HG03571 (cell line): Measurements from ENCODE around the gene VPS26C.
"Not testable (repeated sequence)": the region's sequence is repeated elsewhere in the genome, so short reads cannot be mapped to it uniquely, and the experiment has no call there.

Experiments used
- ATAC-seq: cut with Tn5 transposase; IDR thresholded peaks from one replicate; pipeline ENCODE4 v1.9.1; 2021; ENCODE audit not compliant: unreplicated experiment

Gene VPS26C

GRCh38 chr21:37267269-37268185, at the start of gene VPS26C:
Gene VPS26C, minus strand, starts transcription at chr21:37267334. Its CDS starts 40 bp downstream, at chr21:37267294.
- ATAC-seq = peak; percentile 89

GRCh38 chr21:37316072-37316471, 48.9 kb upstream of the VPS26C start:
- not testable (repeated sequence) for ATAC-seq

GRCh38 chr21:37300114-37300751, 33.1 kb upstream of the VPS26C start:
- no peak for ATAC-seq

- no peak for ATAC-seq
These were observed 30.2 kb upstream of the VPS26C start for GRCh38 chr21:37297364-37297763.

- no peak for ATAC-seq
These were observed 27.5 kb upstream of the VPS26C start for GRCh38 chr21:37294679-37295078.

GRCh38 chr21:37292941-37293340, 25.8 kb upstream of the VPS26C start:
- ATAC-seq = no peak

GRCh38 chr21:37292041-37292440, 24.9 kb upstream of the VPS26C start:
- no peak for ATAC-seq

- not testable (repeated sequence) for ATAC-seq
These were observed 16.1 kb upstream of the VPS26C start for GRCh38 chr21:37283191-37283710.

- not testable (repeated sequence) for ATAC-seq
These were observed 15.5 kb upstream of the VPS26C start for GRCh38 chr21:37282602-37283001.

- no peak for ATAC-seq
These were observed 14.9 kb upstream of the VPS26C start for GRCh38 chr21:37281993-37282392.

GRCh38 chr21:37281579-37281978, 14.4 kb upstream of the VPS26C start:
- ATAC-seq = no peak

- ATAC-seq = not testable (repeated sequence)
These were observed 12.1 kb upstream of the VPS26C start for GRCh38 chr21:37279271-37279670.

- no peak for ATAC-seq
These were observed 11.1 kb upstream of the VPS26C start for GRCh38 chr21:37278199-37278598.

GRCh38 chr21:37276377-37276776, 9.2 kb upstream of the VPS26C start:
- no peak for ATAC-seq

GRCh38 chr21:37273911-37274690, 7.0 kb upstream of the VPS26C start:
- no peak for ATAC-seq

- ATAC-seq = no peak
These were observed 6.3 kb upstream of the VPS26C start for GRCh38 chr21:37273440-37273839.

- ATAC-seq = no peak
These were observed 5.8 kb upstream of the VPS26C start for GRCh38 chr21:37272897-37273296.

- ATAC-seq = no peak
These were observed 3.6 kb upstream of the VPS26C start for GRCh38 chr21:37270576-37271365.

- ATAC-seq = no peak
These were observed 2.3 kb upstream of the VPS26C start for GRCh38 chr21:37269481-37269880.

- ATAC-seq = no peak
These were observed 1.0 kb upstream of the VPS26C start for GRCh38 chr21:37268186-37268503.
